ENCODE results near the gene ATP11C. TPM values are rescaled to one million over a fixed set of nuclear protein-coding genes. Genes with fewer than 3 reads are reported as not detected.

ATP11C gene
- total and polyA plus RNA-seq, 9 of the 15 experiments (the other 6 are each of a cell fraction or from before 2014, with no cell fraction given), result 18.2 to 42.2 (median 29.4) TPM

DNA sequence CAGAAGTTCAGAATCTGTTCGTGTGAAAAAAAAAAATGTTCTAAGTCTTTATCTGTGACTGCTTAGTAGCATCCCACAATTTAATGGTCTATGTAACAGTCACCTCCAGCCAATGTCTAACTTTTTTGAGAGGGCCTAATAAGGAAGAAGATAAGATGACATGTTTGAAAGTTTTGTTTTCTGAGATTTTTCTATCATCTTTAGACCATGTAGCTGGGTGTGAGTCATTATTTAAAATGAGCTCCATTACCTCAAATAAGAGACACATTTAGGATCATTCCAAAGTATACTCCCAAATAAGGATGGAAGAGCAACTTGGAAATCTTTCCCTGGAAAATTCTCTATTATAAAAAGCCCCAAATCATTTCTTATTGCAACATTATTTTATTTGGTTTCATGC, 196.7 kb downstream of the ATP11C start:
- H3K4me1 ChIP-seq (replicated peaks in 1 of 2; ENCODE audit: control insufficient read depth in 2 of 2, insufficient read depth in 2 of 2, low read length in 2 of 2), result no peaks in the 10 kb centered on the region
- H3K27me3 ChIP-seq (ENCODE audit: control insufficient read depth in 2 of 2, insufficient read depth in 2 of 2, low read length in 2 of 2), result no peaks in the 10 kb centered on the region
- 38% methylated on average over 1 of the region's 1 CpG for WGBS (ENCODE audit: insufficient coverage, low coverage, missing lambda C conversion rate)
- ATAC-seq, result no peak
- H3K9me1 ChIP-seq (ENCODE audit: control insufficient read depth, insufficient read depth, low read length), result no peaks in the 10 kb centered on the region
- H3K27ac ChIP-seq (ENCODE audit: extremely low read depth, low read depth, low read length), result no peak overlapping the region
- no peak overlapping the region for H3K4me3 ChIP-seq
- H2AFZ ChIP-seq (ENCODE audit: low read depth, low read length), result no peak overlapping the region
- no peak overlapping the region for H3K4me2 ChIP-seq (ENCODE audit: insufficient read depth, low read length)
- BruUV-seq (replicated peaks), result no TSS peak
- POLR2A ChIA-PET, result no interaction called here
- no peaks in the 10 kb centered on the region for H4K20me1 ChIP-seq (replicated peaks; ENCODE audit: control insufficient read depth, insufficient read depth, low read length)
- CTCF ChIA-PET (ENCODE audit: low intra/inter-chr PET ratio), result no interaction called here
- H3K79me2 ChIP-seq (ENCODE audit: control insufficient read depth, insufficient read depth, low read length), result no peaks in the 10 kb centered on the region
- in situ Hi-C loops (cut with MboI), result no loop called here
- no peak for FAIRE-seq
- DNase-seq (ENCODE audit: extremely low read depth in 1 of 4, low spot score in 3 of 4), result no peak
- H3K9ac ChIP-seq (ENCODE audit: insufficient read depth in 1 of 2, low read depth in 2 of 2, low read length in 2 of 2), result no peak overlapping the region
- intact Hi-C loops (cut with micrococcal nuclease), result no loop called here
- no peaks in the 10 kb centered on the region for H3K9me3 ChIP-seq (replicated peaks; ENCODE audit: control insufficient read depth, insufficient read depth, low read depth, low read length)
- peaks cover 18% of the 10 kb centered on the region; the same call in 2 of the 3 replicates for H3K36me3 ChIP-seq (ENCODE audit: control insufficient read depth, insufficient read depth, low read length)
- no peak for TF ChIP-seq FOXM1 (IDR thresholded peaks at IDR 0.05; ENCODE audit: low read depth)
- no peak for TF ChIP-seq FOXM1 (CRISPR knock-in tag; IDR thresholded peaks at IDR 0.05; ENCODE audit: low read depth)
- no peak for TF ChIP-seq CHD1 (IDR thresholded peaks at IDR 0.05; ENCODE audit: low read length)
- TF ChIP-seq CLOCK (CRISPR knock-in tag; IDR thresholded peaks at IDR 0.05; ENCODE audit: borderline replicate concordance), result no peak
- TF ChIP-seq ZNF140 (CRISPR knock-in tag; IDR thresholded peaks at IDR 0.05), result no peak
- TF ChIP-seq ZBTB26 (CRISPR knock-in tag; IDR thresholded peaks at IDR 0.05), result no peak
- TF ChIP-seq NR2F6 (CRISPR knock-in tag; IDR thresholded peaks at IDR 0.05), result no peak
- no peak for TF ChIP-seq POLR2G (IDR thresholded peaks at IDR 0.05; ENCODE audit: low read depth, low read length)
- TF ChIP-seq, protein P1, sequence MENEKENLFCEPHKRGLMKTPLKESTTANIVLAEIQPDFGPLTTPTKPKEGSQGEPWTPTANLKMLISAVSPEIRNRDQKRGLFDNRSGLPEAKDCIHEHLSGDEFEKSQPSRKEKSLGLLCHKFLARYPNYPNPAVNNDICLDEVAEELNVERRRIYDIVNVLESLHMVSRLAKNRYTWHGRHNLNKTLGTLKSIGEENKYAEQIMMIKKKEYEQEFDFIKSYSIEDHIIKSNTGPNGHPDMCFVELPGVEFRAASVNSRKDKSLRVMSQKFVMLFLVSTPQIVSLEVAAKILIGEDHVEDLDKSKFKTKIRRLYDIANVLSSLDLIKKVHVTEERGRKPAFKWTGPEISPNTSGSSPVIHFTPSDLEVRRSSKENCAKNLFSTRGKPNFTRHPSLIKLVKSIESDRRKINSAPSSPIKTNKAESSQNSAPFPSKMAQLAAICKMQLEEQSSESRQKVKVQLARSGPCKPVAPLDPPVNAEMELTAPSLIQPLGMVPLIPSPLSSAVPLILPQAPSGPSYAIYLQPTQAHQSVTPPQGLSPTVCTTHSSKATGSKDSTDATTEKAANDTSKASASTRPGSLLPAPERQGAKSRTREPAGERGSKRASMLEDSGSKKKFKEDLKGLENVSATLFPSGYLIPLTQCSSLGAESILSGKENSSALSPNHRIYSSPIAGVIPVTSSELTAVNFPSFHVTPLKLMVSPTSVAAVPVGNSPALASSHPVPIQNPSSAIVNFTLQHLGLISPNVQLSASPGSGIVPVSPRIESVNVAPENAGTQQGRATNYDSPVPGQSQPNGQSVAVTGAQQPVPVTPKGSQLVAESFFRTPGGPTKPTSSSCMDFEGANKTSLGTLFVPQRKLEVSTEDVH (IDR thresholded peaks at IDR 0.05; ENCODE audit: low read depth, partially characterized antibody), result no peak
- no peak for TF ChIP-seq ZHX1 (conservative IDR thresholded peaks at IDR 0.05; ENCODE audit: low read length)
- no peak for TF ChIP-seq ZNF740 (CRISPR knock-in tag; IDR thresholded peaks at IDR 0.05)
- no peak for TF ChIP-seq ZNF740 (tag; IDR thresholded peaks at IDR 0.05)
- TF ChIP-seq WHSC1 (IDR thresholded peaks at IDR 0.05; ENCODE audit: low read length), result no peak

Measured in K562 (cell line).